HG02884 (cell line): ENCODE measurements around the gene REEP2.
"Not testable (repeated sequence)": the region's sequence is repeated elsewhere in the genome, so short reads cannot be mapped to it uniquely, and the experiment has no call there.

ENCODE experiments used
- ATAC-seq: cut with Tn5 transposase; IDR thresholded peaks from one replicate; pipeline ENCODE4 v1.9.1; 2021; ENCODE audit warnings: mild to moderate bottlenecking, moderate library complexity; ENCODE audit not compliant: unreplicated experiment

The REEP2 gene

DNA sequence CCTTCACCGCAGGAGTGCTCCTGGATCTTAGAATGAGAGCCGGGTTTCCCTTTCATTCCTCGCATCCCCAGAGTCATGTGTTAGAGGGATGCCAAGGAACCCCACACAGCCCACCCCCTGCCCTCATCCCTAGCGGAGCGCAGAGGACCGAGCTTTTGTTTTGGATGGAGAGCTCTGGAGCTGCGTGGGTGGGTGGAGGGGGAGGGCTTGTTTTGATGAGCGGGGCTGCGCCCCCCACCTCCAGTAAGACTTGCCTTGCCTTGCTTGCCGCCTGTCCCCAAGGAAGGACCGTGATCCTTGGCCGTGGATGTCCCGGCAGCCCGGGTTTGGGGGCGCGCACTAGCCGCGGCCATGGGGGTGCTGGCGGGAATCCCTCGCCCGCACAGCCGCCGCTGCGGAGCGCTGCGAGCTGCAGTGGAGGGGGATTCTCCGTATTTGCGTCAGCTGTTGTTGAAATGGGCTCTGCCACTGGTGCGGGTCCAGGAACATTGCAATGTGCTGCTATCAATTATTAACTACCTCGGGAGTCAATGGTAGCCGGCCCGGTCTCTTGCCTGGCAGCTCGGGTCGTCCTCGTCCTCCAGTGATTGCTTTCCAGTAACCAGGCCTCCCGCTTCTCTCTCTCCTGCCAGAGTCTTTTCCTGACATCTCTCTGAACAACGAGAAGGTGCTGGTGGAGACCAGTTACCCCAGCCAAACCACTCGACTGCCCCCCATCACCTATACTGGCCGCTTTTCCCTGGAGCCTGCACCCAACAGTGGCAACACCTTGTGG, 27.5 kb downstream of the REEP2 start:
- ATAC-seq = no peak

DNA sequence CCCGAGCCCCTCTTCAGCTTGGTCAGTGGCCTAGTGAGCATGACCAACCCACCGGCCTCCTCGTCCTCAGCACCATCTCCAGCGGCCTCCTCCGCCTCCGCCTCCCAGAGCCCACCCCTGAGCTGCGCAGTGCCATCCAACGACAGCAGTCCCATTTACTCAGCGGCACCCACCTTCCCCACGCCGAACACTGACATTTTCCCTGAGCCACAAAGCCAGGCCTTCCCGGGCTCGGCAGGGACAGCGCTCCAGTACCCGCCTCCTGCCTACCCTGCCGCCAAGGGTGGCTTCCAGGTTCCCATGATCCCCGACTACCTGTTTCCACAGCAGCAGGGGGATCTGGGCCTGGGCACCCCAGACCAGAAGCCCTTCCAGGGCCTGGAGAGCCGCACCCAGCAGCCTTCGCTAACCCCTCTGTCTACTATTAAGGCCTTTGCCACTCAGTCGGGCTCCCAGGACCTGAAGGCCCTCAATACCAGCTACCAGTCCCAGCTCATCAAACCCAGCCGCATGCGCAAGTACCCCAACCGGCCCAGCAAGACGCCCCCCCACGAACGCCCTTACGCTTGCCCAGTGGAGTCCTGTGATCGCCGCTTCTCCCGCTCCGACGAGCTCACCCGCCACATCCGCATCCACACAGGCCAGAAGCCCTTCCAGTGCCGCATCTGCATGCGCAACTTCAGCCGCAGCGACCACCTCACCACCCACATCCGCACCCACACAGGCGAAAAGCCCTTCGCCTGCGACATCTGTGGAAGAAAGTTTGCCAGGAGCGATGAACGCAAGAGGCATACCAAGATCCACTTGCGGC, 28.2 kb downstream of the REEP2 start:
- ATAC-seq = no peak

DNA sequence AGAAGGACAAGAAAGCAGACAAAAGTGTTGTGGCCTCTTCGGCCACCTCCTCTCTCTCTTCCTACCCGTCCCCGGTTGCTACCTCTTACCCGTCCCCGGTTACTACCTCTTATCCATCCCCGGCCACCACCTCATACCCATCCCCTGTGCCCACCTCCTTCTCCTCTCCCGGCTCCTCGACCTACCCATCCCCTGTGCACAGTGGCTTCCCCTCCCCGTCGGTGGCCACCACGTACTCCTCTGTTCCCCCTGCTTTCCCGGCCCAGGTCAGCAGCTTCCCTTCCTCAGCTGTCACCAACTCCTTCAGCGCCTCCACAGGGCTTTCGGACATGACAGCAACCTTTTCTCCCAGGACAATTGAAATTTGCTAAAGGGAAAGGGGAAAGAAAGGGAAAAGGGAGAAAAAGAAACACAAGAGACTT, 28.9 kb downstream of the REEP2 start:
- ATAC-seq = no peak

DNA sequence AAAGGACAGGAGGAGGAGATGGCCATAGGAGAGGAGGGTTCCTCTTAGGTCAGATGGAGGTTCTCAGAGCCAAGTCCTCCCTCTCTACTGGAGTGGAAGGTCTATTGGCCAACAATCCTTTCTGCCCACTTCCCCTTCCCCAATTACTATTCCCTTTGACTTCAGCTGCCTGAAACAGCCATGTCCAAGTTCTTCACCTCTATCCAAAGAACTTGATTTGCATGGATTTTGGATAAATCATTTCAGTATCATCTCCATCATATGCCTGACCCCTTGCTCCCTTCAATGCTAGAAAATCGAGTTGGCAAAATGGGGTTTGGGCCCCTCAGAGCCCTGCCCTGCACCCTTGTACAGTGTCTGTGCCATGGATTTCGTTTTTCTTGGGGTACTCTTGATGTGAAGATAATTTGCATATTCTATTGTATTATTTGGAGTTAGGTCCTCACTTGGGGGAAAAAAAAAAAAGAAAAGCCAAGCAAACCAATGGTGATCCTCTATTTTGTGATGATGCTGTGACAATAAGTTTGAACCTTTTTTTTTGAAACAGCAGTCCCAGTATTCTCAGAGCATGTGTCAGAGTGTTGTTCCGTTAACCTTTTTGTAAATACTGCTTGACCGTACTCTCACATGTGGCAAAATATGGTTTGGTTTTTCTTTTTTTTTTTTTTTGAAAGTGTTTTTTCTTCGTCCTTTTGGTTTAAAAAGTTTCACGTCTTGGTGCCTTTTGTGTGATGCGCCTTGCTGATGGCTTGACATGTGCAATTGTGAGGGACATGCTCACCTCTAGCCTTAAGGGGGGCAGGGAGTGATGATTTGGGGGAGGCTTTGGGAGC, 29.5 kb downstream of the REEP2 start:
- ATAC-seq = no peak

DNA sequence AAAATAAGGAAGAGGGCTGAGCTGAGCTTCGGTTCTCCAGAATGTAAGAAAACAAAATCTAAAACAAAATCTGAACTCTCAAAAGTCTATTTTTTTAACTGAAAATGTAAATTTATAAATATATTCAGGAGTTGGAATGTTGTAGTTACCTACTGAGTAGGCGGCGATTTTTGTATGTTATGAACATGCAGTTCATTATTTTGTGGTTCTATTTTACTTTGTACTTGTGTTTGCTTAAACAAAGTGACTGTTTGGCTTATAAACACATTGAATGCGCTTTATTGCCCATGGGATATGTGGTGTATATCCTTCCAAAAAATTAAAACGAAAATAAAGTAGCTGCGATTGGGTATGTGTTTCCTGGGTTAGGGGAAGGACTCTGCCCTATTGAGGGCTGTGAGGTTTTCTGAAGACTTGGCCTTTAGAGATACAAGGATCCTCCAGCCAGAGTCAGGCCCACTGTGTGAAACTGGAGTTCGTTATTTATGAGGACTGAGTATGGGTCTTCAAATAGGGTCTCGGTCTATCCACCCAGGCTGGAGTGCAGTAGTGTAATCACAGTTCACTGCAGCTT, 30.2 kb downstream of the REEP2 start:
- ATAC-seq = no peak

DNA sequence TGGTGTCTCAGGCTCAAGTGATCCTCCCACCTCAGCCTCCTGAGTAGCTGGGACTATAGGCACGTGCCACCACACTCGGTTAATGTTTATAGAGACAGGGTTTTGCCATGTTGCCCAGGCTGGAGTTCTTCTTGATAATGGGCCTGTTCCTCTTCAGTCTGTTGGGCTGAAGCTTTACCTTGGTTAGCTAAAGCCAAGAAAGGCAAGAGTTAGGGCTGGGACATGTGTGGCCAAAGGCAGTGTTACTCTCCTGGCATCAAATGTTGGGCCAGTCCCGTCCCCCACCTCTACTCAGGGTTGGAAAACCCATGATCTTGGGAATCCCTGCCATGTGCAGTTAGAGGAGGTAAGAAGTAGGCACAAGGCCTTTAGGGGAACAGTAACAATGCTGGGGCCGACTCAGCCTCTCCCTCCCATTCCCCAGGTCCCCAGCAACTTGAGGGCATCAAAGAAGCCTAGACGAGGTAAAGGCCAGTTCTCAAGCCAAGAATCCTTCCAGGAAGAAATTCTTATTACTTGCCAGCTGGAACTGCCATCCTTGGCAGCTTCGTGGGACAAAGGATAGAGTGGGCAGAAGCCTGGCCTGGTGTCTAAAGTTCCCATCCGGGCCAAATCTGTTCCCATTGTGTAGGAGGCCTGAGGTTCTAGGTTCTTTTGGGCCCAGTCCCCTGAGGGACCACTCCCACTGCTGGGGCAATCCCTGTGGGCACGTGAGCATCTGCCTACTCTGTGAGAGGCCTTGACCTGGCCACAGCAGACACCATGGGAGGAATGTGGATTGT, 30.9 kb downstream of the REEP2 start:
- ATAC-seq = no peak

DNA sequence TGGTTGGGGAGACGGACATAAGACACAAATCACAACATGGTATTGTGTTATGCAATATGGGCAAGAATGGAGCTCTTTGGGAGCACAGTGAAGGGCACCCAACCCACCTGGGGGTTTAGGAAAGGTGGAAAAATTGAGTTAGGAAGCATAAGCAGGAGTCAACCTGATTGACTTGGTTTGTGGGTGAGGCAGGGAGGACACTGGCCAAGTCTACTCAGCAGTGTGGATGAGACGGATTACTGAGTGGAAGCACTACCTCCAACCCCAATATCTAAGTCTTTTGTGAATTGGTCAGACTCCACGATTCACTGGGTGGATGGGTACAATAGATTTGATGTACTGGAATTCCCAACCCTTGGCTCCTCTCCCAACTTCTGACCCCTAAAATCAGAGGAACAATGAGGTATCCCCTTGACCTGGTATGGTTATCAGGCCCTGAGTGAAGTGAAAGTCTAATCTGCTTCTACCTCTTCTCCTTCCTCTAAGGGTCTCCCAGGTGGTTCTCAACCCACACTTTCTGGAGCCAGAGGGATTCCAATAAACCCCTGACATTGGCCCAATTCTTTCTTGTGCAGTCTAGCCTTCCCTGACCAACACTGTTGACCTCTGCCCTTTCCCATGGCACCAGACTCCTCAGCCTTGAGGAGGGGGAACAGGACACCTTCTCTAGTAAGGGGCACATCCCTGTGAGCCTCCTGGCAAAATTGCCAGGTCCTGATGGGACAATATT, 31.6 kb downstream of the REEP2 start:
- no peak for ATAC-seq

DNA sequence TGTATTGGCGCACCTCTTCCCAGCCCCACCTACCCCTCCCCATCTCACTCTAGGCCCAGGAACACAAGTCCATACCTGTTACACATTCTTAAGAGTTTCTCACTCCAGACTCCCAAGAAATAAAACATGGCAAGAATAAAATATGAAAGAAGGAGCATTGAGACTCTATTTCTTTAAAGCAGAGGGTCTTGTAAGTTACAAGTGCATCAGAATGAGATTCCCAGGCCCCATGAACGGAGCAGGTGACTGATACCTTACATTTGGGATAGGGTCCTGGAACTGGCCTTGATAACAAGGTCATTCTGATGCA, 32.1 kb downstream of the REEP2 start:
- no peak for ATAC-seq

DNA sequence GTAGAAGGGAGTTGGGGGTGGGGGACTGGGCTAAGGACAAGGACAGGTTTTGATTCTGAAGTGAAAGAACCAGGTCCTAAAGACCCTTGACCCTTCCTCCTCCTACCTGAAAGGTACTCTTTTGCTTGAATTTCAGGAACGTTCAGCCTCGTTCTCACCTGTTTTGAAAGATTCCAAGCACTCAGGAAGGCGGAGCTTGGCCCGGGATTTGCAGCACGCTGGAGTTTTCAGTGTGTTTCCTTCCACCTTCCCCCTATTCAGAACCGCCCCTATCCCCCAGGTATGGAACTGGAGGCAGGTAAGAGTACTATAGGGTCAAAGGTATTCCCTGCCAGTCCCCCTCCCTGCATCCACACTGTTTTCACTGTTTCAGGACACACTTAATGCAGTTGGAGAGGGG, 33.5 kb downstream of the REEP2 start:
- no peak for ATAC-seq

DNA sequence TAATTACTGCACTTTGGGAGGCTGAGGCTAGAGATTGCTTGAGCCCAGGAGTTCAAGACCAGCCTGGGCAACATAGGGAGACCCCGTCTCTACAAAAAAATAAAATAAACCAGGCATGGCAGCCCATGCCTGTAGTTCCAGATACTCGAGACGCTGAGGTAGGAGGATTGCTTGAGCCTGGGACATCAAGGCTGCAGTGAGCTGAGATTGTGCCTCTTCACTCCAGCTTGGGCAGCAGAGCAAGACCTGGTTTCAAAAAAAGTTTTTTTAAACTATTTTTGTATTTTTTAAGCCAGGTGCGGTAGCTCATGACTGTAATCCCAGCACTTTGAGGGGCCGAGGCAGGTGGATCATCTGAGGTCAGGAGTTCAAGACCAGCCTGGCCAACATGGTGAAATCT, 34.3 kb downstream of the REEP2 start:
- ATAC-seq = not testable (repeated sequence)

DNA sequence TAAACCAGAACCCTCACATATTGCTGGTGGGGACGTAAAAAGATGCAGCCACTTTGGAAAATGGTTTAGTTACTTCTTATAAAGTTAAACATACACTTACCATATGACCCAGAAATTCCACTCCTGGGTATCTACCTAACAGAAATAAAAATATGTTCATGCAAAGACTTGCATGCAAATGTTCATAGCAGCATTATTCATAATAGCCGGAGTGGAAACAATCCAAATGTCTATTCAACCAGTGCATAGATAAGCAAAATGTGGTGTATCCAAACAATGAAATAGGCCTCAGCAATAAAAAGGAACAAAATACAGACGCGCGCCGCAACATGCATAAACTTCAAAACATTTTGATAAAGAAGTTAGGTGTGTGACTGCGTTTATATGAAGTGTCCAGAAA, 38.1 kb downstream of the REEP2 start:
- no peak for ATAC-seq

DNA sequence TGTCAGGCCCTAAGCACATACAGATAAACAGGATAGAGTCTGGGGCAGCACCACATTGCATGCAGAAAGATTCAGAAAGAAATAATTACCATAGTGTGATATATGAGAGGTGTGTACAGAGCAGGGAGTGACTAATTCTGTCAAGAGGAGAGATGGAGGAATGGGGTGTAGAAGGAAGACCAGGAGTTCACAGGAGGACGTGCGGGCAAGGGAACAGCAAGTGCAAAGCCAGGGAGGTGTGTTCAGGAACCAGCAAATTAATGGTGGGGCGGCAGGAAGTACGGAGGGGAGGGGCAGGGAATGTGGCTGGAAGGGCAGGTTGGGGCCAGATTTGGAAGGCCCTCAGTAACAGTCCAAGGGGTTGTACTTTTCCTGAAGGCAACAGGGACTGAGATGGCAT, 43.8 kb downstream of the REEP2 start:
- no peak for ATAC-seq

DNA sequence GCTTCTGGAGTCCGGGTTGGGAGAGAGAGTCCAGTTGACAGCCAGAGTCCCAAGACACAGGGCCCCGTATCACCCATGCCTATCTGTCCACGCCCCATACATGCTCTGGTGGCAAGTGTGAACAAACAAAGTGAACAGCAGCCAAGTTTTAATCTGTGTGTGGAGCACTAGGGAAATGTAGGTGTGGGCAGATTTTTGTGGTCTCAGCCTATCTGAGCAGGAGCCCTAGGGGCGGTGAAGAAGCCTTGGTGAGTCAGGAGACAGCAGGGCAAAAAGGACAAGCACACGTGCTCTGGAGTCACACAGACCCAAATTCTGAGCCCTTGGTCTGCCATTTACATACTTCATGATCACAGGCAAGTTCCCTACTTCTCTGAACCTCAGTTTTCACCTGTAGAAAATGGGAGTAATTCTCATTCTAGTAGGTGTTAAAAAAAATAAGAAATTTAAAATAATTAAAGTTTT, 49.7 kb downstream of the REEP2 start:
- no peak for ATAC-seq

DNA sequence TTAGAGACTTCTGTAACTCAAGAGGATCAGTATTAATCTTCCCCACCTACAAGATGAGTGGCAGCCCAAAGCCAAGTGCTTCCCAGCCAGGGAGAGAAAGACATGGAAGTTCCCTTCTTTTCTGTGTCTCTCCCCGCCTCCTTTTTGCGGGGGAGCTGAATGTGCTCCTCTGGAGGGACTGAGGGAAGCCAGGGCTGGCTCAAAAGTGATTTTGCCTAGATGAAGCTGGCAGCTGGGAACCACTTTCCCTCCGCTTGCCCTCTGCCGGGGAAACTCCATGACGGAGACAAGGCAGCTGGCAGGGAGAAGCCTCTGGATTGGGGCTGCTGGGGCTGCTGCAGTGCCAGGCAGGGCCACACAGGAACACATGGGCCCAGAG, 50.8 kb downstream of the REEP2 start:
- no peak for ATAC-seq

DNA sequence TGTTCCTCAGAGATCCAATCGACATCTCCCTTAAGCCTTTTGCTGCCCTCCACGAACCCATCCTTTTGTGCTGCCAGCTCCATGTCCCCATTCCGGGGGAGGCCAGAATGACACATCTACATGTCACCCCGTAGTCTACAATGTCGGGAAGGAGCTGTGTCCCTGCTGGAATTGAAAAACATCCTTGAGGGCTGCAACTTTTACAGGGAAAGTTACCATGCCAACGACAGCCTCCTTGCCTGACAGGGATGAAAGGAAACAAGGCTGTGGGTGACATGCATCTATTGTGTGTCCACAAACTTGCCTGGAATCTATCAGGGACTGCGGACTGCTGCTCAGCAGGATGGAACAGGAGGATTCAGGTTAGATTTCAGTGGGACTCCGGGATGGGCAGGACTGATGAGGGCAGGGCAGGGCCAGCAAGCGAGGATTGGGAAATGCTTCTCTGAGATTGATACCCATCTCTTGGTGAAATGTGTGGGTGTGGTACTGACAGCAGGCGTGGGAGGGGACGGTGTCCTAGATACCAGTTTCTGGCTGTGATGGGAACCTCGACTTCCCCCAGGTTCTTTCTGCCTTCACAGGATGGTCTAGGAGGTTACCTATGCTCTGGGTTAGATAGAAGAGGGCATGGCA, 51.9 kb downstream of the REEP2 start:
- ATAC-seq = no peak

DNA sequence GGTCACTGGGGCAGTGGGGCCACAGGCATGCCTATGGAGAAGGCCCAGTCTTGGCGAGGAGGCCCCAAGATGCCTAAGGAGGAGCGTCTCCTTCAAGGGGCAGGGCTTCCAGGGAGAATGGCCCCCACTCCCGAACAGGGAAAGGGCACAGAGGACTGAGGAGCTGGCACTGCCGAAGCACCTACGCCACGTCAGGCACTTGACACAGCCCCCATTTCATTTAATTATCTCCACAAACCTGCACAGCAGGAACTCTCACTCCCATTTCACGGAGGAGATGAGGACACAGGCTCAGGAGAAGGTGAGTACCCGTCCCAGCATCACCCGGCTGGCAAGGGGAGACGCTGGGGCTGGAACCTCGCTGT, 52.4 kb downstream of the REEP2 start:
- ATAC-seq = no peak

DNA sequence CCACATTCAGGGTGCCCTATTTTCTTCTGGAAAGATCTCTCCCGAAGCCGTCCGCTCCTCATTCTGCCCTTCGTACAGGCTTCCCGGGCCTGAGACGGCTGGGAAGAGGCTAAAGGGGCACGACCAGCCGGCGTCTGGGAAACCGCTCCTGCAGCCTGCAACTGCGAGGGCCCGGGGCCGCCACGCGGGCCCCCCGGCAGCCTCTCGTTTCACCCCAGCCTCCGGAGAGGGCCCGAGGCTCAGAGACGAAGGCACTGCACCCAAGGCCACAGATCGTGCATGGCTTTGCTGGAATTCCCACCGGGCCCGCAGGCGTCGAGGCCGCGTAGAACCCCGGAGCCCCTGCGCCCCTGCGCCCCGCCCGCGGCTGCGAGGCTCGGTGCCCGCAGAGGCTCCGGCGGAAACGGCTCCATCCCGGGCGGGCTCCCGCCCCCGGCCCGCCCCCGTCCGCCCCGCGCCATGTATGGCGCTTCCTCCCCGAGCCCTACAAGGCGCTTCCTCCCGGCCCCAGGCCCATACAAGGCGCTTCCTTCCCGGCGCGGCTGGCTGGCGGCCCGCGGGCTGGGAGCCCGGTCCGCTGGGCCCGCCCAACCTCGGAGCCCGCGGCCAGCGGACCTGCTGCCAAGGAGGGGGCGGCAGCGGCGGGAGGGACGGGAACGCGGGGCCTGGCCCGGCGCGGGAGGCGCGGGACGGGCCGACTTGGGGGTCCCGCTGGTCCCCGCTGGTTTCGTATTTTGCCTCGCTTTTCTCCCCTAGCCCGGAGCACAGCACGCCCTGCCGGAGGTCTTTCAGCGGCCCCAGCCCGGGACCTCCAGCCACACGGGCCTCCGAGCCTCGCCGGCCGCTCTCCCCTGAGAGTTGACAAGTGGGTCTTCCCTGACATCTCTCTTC, 53.1 kb downstream of the REEP2 start:
- ATAC-seq = peak; percentile 93

DNA sequence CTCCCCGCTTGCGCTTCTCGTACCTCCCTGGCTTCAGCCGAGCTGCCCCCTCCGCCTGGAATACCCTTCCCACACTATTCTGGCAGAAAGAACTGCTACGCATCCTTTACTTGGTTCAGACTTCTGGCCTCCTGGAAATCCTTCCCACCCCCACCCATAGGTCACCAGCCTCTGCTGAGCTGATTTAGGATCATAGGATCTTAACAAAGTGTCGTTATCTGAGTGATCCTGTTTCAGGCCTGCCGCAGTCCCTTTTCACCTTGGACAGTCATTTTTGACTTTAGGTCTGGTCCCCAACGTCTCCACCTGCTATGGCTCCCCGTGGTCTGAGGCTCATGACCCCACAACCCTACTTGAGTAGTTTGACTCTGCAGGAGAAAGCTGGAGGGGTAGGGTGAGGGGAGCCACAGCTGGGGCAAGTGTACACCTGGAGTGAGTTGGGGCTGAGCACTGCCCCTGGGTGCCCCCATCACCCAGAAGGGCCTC, 53.7 kb downstream of the REEP2 start:
- no peak for ATAC-seq
